ENCODE results near the gene SLC38A10. TPM values are rescaled to one million over a fixed set of nuclear protein-coding genes. Genes with fewer than 3 reads are reported as not detected.

Gene SLC38A10
- total and polyA plus RNA-seq, 2 experiments from 2014 or later = 94.4 to 131 TPM

GRCh38 chr17:81254955-81255717, 40.0 kb downstream of the SLC38A10 start:
- H3K36me3 ChIP-seq = no peaks in the 10 kb centered on the region

GRCh38 chr17:81253358-81254131, 41.6 kb downstream of the SLC38A10 start:
- Histone ChIP-seq H3K9me3 (ENCODE audit: low read depth) (no peaks in the 10 kb centered on the region), H3K27me3 (no peaks in the 10 kb centered on the region), H3K27ac (no peak overlapping the region), H3K4me3 (no peak overlapping the region), H3K4me1 (ENCODE audit: low read depth) (peaks cover 24% of the 10 kb centered on the region), H3K36me3 (no peaks in the 10 kb centered on the region)
- TF ChIP-seq CTCF (IDR thresholded peaks at IDR 0.05; ENCODE audit: low read depth, low read length) = peak; percentile 62
- peak; percentile 53 for DNase-seq (ENCODE audit: low read depth in 1 of 2, low spot score in 1 of 2)

More at GRCh38 chr17:81254955-81255717, 40.0 kb downstream of the SLC38A10 start:
- peak; percentile 72 for TF ChIP-seq CTCF (IDR thresholded peaks at IDR 0.05; ENCODE audit: low read depth, low read length)
- H3K4me3 ChIP-seq = no peak overlapping the region
- no peaks in the 10 kb centered on the region for H3K27me3 ChIP-seq
- peak overlapping the region; percentile 15 for H3K27ac ChIP-seq
- DNase-seq (ENCODE audit: low read depth in 1 of 2, low spot score in 1 of 2) = peak; percentile 83 to 91
- peaks cover 24% of the 10 kb centered on the region for H3K4me1 ChIP-seq (ENCODE audit: low read depth)
- no peaks in the 10 kb centered on the region for H3K9me3 ChIP-seq (ENCODE audit: low read depth)

GRCh38 chr17:81252987-81253329, 42.1 kb downstream of the SLC38A10 start:
- Histone ChIP-seq H3K9me3 (ENCODE audit: low read depth) (no peaks in the 10 kb centered on the region), H3K36me3 (no peaks in the 10 kb centered on the region), H3K4me1 (ENCODE audit: low read depth) (peaks cover 24% of the 10 kb centered on the region), H3K4me3 (no peak overlapping the region), H3K27me3 (no peaks in the 10 kb centered on the region), H3K27ac (no peak overlapping the region)
- no peak for DNase-seq (ENCODE audit: low read depth in 1 of 2, low spot score in 1 of 2)
- no peak for TF ChIP-seq CTCF (IDR thresholded peaks at IDR 0.05; ENCODE audit: low read depth, low read length)

GRCh38 chr17:81252326-81252986, 42.7 kb downstream of the SLC38A10 start:
- Histone ChIP-seq H3K27ac (peak overlapping the region; percentile 67), H3K4me1 (ENCODE audit: low read depth) (peaks cover 24% of the 10 kb centered on the region), H3K27me3 (no peaks in the 10 kb centered on the region), H3K36me3 (no peaks in the 10 kb centered on the region), H3K9me3 (ENCODE audit: low read depth) (no peaks in the 10 kb centered on the region), H3K4me3 (no peak overlapping the region)
- TF ChIP-seq CTCF (IDR thresholded peaks at IDR 0.05; ENCODE audit: low read depth, low read length) = no peak
- no peak for DNase-seq (ENCODE audit: low read depth in 1 of 2, low spot score in 1 of 2)

- TF ChIP-seq CTCF (IDR thresholded peaks at IDR 0.05; ENCODE audit: low read depth, low read length) = no peak
- Histone ChIP-seq H3K27me3 (no peaks in the 10 kb centered on the region), H3K36me3 (no peaks in the 10 kb centered on the region), H3K27ac (peak overlapping the region; percentile 67), H3K9me3 (ENCODE audit: low read depth) (no peaks in the 10 kb centered on the region), H3K4me1 (ENCODE audit: low read depth) (peaks cover 24% of the 10 kb centered on the region), H3K4me3 (no peak overlapping the region)
- peak in 1 of 2 donors; percentile 47 for DNase-seq (ENCODE audit: low read depth in 1 of 2, low spot score in 1 of 2)
These were observed 43.3 kb downstream of the SLC38A10 start for GRCh38 chr17:81251709-81252301.
